HFFc6 (cell line): ENCODE results near the gene GPC5. TPM values are rescaled to one million over a fixed set of nuclear protein-coding genes. Genes with fewer than 3 reads are reported as not detected.

Experiments
- DNase-seq: peaks from one replicate; pipeline ENCODE4 v3.0.0-alpha.2; 2018
- H3K27ac Mint-ChIP-seq: 2 replicates; pipeline ENCODE4 v1.8.0; 2020; ENCODE audit warnings: mild to moderate bottlenecking, mixed read lengths
- H3K27me3 Mint-ChIP-seq: 2 replicates; pipeline ENCODE4 v1.8.0; 2021; ENCODE audit warnings: mild to moderate bottlenecking, moderate library complexity, mixed read lengths; ENCODE audit not compliant: insufficient read depth
- H3K36me3 Mint-ChIP-seq: 2 replicates; pipeline ENCODE4 v1.8.0; 2021; ENCODE audit warnings: low read depth, mixed read lengths
- H3K4me1 Mint-ChIP-seq: 2 replicates; pipeline ENCODE4 v1.8.0; 2020; ENCODE audit warnings: low read depth, mixed read lengths
- H3K4me3 Mint-ChIP-seq: 2 replicates; pipeline ENCODE4 v1.8.0; 2020; ENCODE audit warnings: mild to moderate bottlenecking, moderate library complexity, mixed read lengths
- H3K9me3 Mint-ChIP-seq: 2 replicates; pipeline ENCODE4 v1.8.0; 2020; ENCODE audit warnings: mild to moderate bottlenecking, mixed read lengths
- total RNA-seq, 6 experiments: library from RNA; stranded (reverse); fragmentation: NEBNext Ultra II Directional; extraction: Animal tissue kit (Norgen Biotek cat#: 25700); gene quantifications; 2 replicates in 1 of 6; 3 replicates in 5 of 6; pipeline ENCODE4 v1.2.3, GENCODE V29; 2021
- TF ChIP-seq, protein P1 (sequence below): fragments of 200-600 bp; sonication (generic); IDR thresholded peaks from 2 replicates; pipeline ENCODE4 v1.5.0; 2021; ENCODE audit warnings: antibody characterized with exemption, mild to moderate bottlenecking

Gene GPC5
- total RNA-seq, 6 experiments from 2014 or later, result 0.06 TPM; not detected in 5

- Mint-ChIP-seq H3K27ac (no peak overlapping the region), H3K4me1 (no peaks in the 10 kb centered on the region), H3K27me3 (no peaks in the 10 kb centered on the region), H3K36me3 (no peaks in the 10 kb centered on the region), H3K4me3 (no peak overlapping the region), H3K9me3 (peaks cover 10% of the 10 kb centered on the region)
- no peak for DNase-seq
- TF ChIP-seq, protein P1, sequence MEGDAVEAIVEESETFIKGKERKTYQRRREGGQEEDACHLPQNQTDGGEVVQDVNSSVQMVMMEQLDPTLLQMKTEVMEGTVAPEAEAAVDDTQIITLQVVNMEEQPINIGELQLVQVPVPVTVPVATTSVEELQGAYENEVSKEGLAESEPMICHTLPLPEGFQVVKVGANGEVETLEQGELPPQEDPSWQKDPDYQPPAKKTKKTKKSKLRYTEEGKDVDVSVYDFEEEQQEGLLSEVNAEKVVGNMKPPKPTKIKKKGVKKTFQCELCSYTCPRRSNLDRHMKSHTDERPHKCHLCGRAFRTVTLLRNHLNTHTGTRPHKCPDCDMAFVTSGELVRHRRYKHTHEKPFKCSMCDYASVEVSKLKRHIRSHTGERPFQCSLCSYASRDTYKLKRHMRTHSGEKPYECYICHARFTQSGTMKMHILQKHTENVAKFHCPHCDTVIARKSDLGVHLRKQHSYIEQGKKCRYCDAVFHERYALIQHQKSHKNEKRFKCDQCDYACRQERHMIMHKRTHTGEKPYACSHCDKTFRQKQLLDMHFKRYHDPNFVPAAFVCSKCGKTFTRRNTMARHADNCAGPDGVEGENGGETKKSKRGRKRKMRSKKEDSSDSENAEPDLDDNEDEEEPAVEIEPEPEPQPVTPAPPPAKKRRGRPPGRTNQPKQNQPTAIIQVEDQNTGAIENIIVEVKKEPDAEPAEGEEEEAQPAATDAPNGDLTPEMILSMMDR, result no peak
Observed at GRCh38 chr13:92232871-92233270, 834.5 kb downstream of the GPC5 start.

DNA sequence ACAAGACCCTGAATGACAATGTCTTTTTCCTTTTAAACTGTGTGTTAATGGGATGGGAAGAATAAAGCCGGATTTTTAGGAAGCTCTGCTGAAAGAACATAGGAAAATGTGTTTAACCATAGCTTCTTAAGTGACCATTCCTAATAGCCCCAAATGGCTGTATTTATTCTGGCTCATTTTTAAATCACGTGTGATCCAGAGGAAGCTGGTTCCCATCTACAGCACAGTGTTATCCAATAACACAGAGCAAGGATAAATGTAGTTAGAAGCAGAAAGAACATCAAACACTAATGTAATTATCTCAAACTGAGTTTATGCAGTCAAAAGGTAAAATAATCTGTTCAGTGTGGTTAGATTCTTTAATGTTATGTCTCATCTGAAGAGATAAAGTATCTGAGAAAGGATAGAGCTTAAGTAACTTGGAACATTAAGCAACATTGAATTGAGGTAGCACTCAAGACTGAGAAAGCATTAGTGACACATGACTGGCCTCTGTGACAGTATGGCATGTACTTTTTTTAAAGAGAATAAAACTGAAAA lies 853.3 kb downstream of the GPC5 start:
- Mint-ChIP-seq H3K27me3 (no peaks in the 10 kb centered on the region), H3K9me3 (peaks cover 26% of the 10 kb centered on the region)

DNA sequence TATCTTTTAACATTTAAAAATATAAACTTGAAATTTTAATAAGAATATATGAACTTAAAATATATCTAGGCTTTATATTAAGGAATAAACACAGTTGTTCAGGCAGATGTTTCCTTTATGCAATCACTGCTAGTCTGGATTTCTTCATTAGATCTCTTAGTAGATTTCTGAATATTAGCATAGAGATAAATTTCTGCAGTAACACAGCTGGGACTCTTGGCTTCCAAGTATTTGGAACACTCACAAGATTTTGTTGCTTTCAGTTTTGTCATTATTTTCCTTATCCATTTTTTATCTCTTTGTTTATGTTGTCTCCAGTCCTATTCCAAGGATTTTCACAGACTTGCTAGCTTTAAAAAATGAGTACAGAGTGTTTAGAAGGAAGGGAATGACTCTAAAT lies 857.1 kb downstream of the GPC5 start:
- no peak for DNase-seq
- TF ChIP-seq, protein P1, result no peak
- H3K27ac Mint-ChIP-seq, result no peak overlapping the region
- no peak overlapping the region for H3K4me3 Mint-ChIP-seq
- H3K27me3 Mint-ChIP-seq, result no peaks in the 10 kb centered on the region
- no peaks in the 10 kb centered on the region for H3K36me3 Mint-ChIP-seq
- no peaks in the 10 kb centered on the region for H3K4me1 Mint-ChIP-seq
- H3K9me3 Mint-ChIP-seq, result peaks cover 39% of the 10 kb centered on the region

More for the DNA sequence above, 853.3 kb downstream of the GPC5 start:
- H3K4me3 Mint-ChIP-seq, result no peak overlapping the region
- H3K36me3 Mint-ChIP-seq, result no peaks in the 10 kb centered on the region
- no peak for DNase-seq
- TF ChIP-seq, protein P1, result no peak
- no peak overlapping the region for H3K27ac Mint-ChIP-seq
- no peaks in the 10 kb centered on the region for H3K4me1 Mint-ChIP-seq

DNA sequence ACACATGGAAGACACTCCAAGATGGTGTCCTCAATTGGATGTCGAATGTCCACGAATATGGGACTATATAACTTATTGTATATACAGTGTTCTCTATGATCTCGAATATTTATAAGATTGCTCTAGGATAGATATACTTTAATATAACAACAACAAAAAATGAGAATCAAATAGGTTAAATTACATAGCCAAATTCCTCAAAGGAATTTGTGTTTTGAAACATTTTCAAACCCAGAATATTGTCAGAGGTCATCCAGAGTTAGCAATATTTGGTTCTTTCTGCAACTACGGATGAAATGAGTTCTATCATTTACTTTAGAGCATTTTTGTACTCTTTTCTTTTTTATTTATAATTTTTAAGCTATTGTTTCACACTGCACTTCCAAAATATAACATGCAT lies 857.8 kb downstream of the GPC5 start:
- H3K27ac Mint-ChIP-seq, result no peak overlapping the region
- H3K9me3 Mint-ChIP-seq, result peaks cover 35% of the 10 kb centered on the region
- H3K27me3 Mint-ChIP-seq, result no peaks in the 10 kb centered on the region
- no peaks in the 10 kb centered on the region for H3K4me1 Mint-ChIP-seq
- TF ChIP-seq, protein P1, result no peak
- no peak for DNase-seq
- H3K4me3 Mint-ChIP-seq, result no peak overlapping the region
- H3K36me3 Mint-ChIP-seq, result no peaks in the 10 kb centered on the region

DNA sequence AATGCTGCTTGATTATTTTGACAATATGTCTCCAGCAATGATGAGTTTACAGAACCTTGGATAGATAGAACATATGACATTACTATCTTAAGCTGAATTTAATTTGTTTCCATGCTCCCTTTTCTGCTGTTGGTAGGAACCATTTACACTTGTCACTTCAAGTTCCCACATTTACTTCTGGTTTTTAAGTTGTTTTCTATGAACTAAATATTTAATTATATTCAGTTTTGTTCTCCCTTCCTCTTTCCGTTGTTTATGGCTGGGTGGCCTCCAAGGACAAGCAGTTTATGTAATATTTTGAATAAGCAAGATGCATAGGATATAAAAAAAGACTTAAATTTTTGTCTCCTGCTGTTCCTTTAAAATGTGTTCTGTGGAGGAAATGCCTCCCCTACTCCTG lies 860.6 kb downstream of the GPC5 start:
- DNase-seq, result no peak
- Mint-ChIP-seq H3K4me1 (no peaks in the 10 kb centered on the region), H3K27me3 (no peaks in the 10 kb centered on the region), H3K27ac (no peak overlapping the region), H3K4me3 (no peak overlapping the region), H3K9me3 (peaks cover 19% of the 10 kb centered on the region), H3K36me3 (no peaks in the 10 kb centered on the region)
- TF ChIP-seq, protein P1, result no peak

- TF ChIP-seq, protein P1, result no peak
- H3K36me3 Mint-ChIP-seq, result no peaks in the 10 kb centered on the region
- no peak for DNase-seq
- no peak overlapping the region for H3K27ac Mint-ChIP-seq
- peaks cover 15% of the 10 kb centered on the region for H3K9me3 Mint-ChIP-seq
- H3K4me1 Mint-ChIP-seq, result no peaks in the 10 kb centered on the region
- H3K4me3 Mint-ChIP-seq, result no peak overlapping the region
- no peaks in the 10 kb centered on the region for H3K27me3 Mint-ChIP-seq
Observed at GRCh38 chr13:92259523-92259922, 861.1 kb downstream of the GPC5 start.
